Adrenal gland (tissue), 5 donors: Measurements from ENCODE around the gene IGSF9.

Experiments used
- POLR2A ChIP-seq, 2 donors: fragments of 450-650 bp; IDR thresholded peaks; one replicate each; pipeline ENCODE4 v1.6.1; 2017; ENCODE audit warnings: antibody characterized with exemption in 2 of 2, mild to moderate bottlenecking in 2 of 2, moderate library complexity in 1 of 2
- TF ChIP-seq, protein P1 (sequence below), 6 experiments: fragments of 450-650 bp in 4 of 6; fragments of 200-600 bp in 2 of 6; sonication (generic) in 1 of 6; IDR thresholded peaks; 1 replicate in 5 of 6; 2 replicates in 1 of 6; pipeline versions ENCODE4 v1.5.1 to v1.8.0; 2016 to 2021; ENCODE audit warnings: antibody characterized with exemption in 6 of 6, mild to moderate bottlenecking in 2 of 6, moderate library complexity in 1 of 6
- donor health status: DM: no; HTN: no; CAD: no.

DNA sequence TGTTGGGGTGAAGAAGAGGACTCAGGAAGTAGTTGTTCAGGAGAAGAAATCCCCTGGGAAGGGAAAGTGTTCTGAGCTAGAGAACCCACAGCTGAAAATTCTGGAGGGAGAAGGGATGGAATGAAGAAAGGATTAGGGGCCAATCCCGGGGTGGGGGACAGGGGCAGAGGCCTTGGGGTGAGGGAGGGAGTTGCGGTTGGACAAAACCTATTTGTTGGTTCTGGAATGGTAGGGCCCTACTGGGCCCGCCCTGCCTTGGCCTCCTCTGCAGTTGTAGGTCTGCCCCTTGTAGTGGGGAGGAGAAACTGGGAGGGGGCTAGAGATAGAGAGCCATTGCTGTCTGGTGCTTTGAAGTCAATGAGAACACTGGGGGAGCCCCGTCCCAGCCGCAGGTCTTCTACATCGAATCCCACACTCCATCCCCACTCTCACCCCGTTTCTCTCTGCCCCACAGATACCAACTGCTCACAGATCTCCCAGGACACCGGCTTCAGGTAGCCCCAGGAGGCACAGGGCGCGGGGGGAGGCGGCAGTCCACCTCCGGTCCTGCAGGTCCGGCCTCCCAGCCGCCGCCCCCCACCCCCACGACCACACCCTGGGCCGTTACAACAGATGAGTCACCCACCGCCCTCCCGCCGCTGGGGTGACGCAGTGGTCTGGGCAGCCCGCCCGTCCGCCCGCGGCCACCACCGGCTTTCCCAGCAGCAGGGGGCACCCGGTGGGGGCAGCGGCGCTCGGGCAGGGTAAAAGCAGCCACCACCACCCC, 21.2 kb downstream of the IGSF9 start:
- TF ChIP-seq POLR2A (IDR thresholded peaks at IDR 0.05), result no peak
- TF ChIP-seq, protein P1, sequence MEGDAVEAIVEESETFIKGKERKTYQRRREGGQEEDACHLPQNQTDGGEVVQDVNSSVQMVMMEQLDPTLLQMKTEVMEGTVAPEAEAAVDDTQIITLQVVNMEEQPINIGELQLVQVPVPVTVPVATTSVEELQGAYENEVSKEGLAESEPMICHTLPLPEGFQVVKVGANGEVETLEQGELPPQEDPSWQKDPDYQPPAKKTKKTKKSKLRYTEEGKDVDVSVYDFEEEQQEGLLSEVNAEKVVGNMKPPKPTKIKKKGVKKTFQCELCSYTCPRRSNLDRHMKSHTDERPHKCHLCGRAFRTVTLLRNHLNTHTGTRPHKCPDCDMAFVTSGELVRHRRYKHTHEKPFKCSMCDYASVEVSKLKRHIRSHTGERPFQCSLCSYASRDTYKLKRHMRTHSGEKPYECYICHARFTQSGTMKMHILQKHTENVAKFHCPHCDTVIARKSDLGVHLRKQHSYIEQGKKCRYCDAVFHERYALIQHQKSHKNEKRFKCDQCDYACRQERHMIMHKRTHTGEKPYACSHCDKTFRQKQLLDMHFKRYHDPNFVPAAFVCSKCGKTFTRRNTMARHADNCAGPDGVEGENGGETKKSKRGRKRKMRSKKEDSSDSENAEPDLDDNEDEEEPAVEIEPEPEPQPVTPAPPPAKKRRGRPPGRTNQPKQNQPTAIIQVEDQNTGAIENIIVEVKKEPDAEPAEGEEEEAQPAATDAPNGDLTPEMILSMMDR (IDR thresholded peaks at IDR 0.05), result no peak
